DOHH2 (cell line): ENCODE data around the gene SPATA13.

Experiments used
- CTCF ChIP-seq: fragments of 200-600 bp; sonication (generic); IDR thresholded peaks from one replicate; pipeline ENCODE4 v1.5.1; 2014; ENCODE audit warnings: antibody characterized with exemption, mild to moderate bottlenecking, low read depth, low read length; ENCODE audit not compliant: poor library complexity, severe bottlenecking
- EZH2phosphoT487 ChIP-seq: fragments of 200-600 bp; sonication (generic); IDR thresholded peaks from 2 replicates; pipeline ENCODE4 v1.6.1; 2017; ENCODE audit warnings: borderline replicate concordance, mild to moderate bottlenecking, antibody characterized with exemption, low read length, moderate library complexity, mixed read lengths

- TF ChIP-seq CTCF (no peak), EZH2phosphoT487 (no peak)
These were observed 70.9 kb downstream of the SPATA13 start for GRCh38 chr13:24231377-24231776.
